Uterus (tissue), 4 donors: ENCODE data around the gene SRP9. TPM values are rescaled to one million over a fixed set of nuclear protein-coding genes. Genes with fewer than 3 reads are reported as not detected.

Experiments
- DNase-seq, 2 donors: peaks; one replicate each; pipeline ENCODE4 v3.0.0-alpha.2; 2019 to 2020
- H3K27ac ChIP-seq, 2 donors: fragments of 200-600 bp; sonication (generic); 1 replicate in 1 of 2; 2 replicates in 1 of 2; pipeline ENCODE4 v1.5.1; 2016 to 2018
- H3K27me3 ChIP-seq, 2 donors: fragments of 200-600 bp; sonication (generic); one replicate each; pipeline ENCODE4 v1.5.1; 2018 to 2019; ENCODE audit warnings: control low read depth in 1 of 2
- H3K36me3 ChIP-seq, 2 donors: fragments of 200-600 bp; sonication (generic); one replicate each; pipeline ENCODE4 v1.5.1; 2019; ENCODE audit warnings: control low read depth in 1 of 2
- H3K4me1 ChIP-seq, 2 donors: fragments of 200-600 bp; sonication (generic); one replicate each; pipeline ENCODE4 v1.5.1; 2018 to 2019; ENCODE audit warnings: control low read depth in 1 of 2
- H3K4me3 ChIP-seq, 2 donors: fragments of 200-600 bp; sonication (generic); 1 replicate in 1 of 2; 2 replicates in 1 of 2; pipeline ENCODE4 v1.5.1; 2018 to 2019; ENCODE audit warnings: mild to moderate bottlenecking in 1 of 2
- H3K9me3 ChIP-seq, 2 donors: fragments of 200-600 bp; sonication (generic); one replicate each; pipeline ENCODE4 v1.5.1; 2019; ENCODE audit warnings: control low read depth in 1 of 2
- POLR2A ChIP-seq, 2 donors: fragments of 450-650 bp; IDR thresholded peaks; one replicate each; pipeline ENCODE4 v1.6.1; 2016; ENCODE audit warnings: antibody characterized with exemption in 2 of 2, mild to moderate bottlenecking in 1 of 2, moderate library complexity in 1 of 2
- intact Hi-C: fragments of 100-400 bp; cut with DNase I; formaldehyde crosslinking; loops from one replicate; pipeline ENCODE4 v1.15.1; 2023; ENCODE audit warnings: low total_unique reads
- total RNA-seq, 4 donors: library from RNA; depleted of rRNA in 3 of 4; stranded (reverse); fragments of >200 nt in 3 of 4; gene quantifications; one replicate each; pipeline versions ENCODE4 v1.1.0 to v1.2.4, GENCODE V29; 2014 to 2023
- TF ChIP-seq, protein P1 (sequence below), 4 experiments: fragments of 200-600 bp in 2 of 4; fragments of 450-650 bp in 2 of 4; sonication (generic) in 2 of 4; IDR thresholded peaks; one replicate each; pipeline ENCODE4 v1.5.1; 2016 to 2019; ENCODE audit warnings: antibody characterized with exemption in 4 of 4, mild to moderate bottlenecking in 2 of 4, moderate library complexity in 1 of 4
- donor health status: DM: yes; HTN: yes; CAD: no.

The SRP9 gene
- total RNA-seq, 4 donors from 2014 or later, result 169 to 551 (median 202) TPM

DNA sequence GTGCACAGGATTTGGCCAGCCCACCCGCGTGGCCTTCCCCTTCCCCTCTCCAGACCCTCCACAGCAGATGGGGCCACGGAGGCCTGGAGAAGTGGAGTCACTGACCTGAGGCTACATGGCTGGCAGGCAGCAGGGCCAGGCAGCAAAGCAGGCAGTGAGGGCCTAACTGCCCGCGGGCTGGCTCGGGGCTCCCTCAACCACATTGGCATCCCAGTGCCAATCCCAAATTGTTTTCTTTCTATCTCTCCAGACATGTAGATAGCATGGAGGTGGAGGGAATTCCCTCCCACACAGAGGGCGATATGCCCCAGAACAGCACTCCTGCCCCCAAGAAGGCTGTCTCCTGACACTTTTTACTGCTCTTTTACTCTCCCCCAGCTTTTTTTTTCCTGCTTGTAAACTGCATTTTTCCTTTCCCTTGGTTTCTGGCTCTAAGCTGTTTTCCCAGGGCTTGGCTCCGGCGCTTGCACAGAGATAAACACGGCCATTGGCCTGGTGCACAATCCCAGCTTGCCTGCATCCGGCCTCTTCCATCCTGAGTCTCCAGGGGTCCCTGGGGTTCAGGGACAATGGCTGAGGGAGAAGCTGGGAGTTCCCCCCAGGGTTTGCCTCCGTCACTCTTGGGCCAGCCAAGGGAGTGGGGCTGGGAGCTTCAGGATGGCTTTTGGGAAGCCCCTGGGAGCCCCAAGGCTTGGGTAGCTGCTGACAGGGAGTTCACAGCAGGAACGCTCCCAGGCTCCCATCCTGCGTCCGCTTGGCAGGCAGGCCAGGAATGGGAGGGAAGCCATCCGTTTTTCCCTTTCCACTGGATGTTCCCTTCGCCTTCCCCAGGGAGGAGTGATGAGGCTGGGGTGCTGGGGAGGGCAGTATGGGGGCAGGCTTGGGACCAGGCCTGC lies 39.3 kb downstream of the SRP9 start:
- H3K4me1 ChIP-seq, result peaks cover 40 to 67% of the 10 kb centered on the region in 2 donors
- DNase-seq, result peak; percentile 74 to 79

DNA sequence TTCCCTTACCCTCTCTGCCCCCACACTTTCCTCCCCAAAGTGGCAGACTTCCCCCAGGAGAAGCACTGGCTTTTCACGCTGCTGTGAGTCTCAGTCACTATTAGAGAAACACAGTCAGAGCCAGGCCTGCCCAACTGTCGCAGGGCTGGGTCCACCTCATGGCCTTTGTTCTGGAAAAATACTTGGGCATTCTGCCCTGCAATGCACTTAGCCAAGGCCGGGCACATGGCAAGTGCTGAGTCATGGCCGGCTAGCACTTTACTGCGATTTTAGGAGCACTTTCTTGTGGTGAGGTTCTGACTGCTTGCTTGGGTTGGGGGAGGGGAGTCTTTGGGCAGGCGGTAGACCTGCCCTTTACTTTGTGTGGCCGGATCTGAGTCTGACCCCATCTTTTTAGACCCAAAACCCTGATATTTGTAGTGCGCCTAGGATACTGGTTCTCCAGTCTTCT lies 40.0 kb downstream of the SRP9 start:
- H3K27ac ChIP-seq, result peak overlapping the region; percentile 94 to 99
- no peaks in the 10 kb centered on the region for H3K36me3 ChIP-seq
- DNase-seq, result peak; percentile 70 to 82
- peaks cover 47 to 59% of the 10 kb centered on the region in 2 donors for H3K4me1 ChIP-seq
- TF ChIP-seq, protein P1, sequence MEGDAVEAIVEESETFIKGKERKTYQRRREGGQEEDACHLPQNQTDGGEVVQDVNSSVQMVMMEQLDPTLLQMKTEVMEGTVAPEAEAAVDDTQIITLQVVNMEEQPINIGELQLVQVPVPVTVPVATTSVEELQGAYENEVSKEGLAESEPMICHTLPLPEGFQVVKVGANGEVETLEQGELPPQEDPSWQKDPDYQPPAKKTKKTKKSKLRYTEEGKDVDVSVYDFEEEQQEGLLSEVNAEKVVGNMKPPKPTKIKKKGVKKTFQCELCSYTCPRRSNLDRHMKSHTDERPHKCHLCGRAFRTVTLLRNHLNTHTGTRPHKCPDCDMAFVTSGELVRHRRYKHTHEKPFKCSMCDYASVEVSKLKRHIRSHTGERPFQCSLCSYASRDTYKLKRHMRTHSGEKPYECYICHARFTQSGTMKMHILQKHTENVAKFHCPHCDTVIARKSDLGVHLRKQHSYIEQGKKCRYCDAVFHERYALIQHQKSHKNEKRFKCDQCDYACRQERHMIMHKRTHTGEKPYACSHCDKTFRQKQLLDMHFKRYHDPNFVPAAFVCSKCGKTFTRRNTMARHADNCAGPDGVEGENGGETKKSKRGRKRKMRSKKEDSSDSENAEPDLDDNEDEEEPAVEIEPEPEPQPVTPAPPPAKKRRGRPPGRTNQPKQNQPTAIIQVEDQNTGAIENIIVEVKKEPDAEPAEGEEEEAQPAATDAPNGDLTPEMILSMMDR (IDR thresholded peaks at IDR 0.05), result no peak
- TF ChIP-seq POLR2A (IDR thresholded peaks at IDR 0.05), result no peak
- intact Hi-C loops, result no loop called here
- no peak overlapping the region for H3K4me3 ChIP-seq
- H3K27me3 ChIP-seq, result no peaks in the 10 kb centered on the region
- no peaks in the 10 kb centered on the region for H3K9me3 ChIP-seq

More for the DNA sequence above, 39.3 kb downstream of the SRP9 start:
- H3K27ac ChIP-seq, result peak overlapping the region; percentile 94 to 99
- no peaks in the 10 kb centered on the region for H3K36me3 ChIP-seq
- TF ChIP-seq POLR2A (IDR thresholded peaks at IDR 0.05), result peak in 1 of 2 donors; percentile 14
- TF ChIP-seq, protein P1 (IDR thresholded peaks at IDR 0.05), result no peak
- H3K27me3 ChIP-seq, result no peaks in the 10 kb centered on the region
- H3K4me3 ChIP-seq, result peak overlapping the region in 1 of 2 donors; percentile 1
- intact Hi-C loops, result no loop called here
- no peaks in the 10 kb centered on the region for H3K9me3 ChIP-seq

DNA sequence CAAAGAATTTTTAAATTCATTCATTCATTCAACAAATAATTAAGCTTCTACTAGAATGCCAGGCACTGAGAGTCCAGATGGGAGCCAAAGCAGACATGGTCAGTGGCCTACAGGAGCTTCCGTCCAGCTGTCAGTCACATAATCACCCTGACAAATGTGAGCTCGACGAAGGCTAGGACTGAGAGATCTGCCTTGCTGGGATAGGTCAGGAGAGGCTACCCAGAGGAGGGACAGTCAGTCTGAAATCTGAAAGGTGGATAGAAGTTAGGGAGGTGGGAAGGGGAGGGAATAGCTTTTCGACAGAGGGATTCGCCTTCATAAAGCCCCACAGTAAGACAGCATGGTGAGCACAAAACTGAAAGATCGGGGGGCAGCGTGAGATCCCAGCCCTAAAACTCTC lies 40.6 kb downstream of the SRP9 start:
- Histone ChIP-seq H3K36me3 (no peaks in the 10 kb centered on the region), H3K27me3 (no peaks in the 10 kb centered on the region), H3K4me3 (no peak overlapping the region), H3K4me1 (peaks cover 51 to 53% of the 10 kb centered on the region in 2 donors), H3K9me3 (no peaks in the 10 kb centered on the region), H3K27ac (peak overlapping the region; percentile 94 to 99)
- DNase-seq, result no peak
- TF ChIP-seq, protein P1 (IDR thresholded peaks at IDR 0.05), result no peak
- TF ChIP-seq POLR2A (IDR thresholded peaks at IDR 0.05), result no peak
- intact Hi-C loops, result no loop called here

DNA sequence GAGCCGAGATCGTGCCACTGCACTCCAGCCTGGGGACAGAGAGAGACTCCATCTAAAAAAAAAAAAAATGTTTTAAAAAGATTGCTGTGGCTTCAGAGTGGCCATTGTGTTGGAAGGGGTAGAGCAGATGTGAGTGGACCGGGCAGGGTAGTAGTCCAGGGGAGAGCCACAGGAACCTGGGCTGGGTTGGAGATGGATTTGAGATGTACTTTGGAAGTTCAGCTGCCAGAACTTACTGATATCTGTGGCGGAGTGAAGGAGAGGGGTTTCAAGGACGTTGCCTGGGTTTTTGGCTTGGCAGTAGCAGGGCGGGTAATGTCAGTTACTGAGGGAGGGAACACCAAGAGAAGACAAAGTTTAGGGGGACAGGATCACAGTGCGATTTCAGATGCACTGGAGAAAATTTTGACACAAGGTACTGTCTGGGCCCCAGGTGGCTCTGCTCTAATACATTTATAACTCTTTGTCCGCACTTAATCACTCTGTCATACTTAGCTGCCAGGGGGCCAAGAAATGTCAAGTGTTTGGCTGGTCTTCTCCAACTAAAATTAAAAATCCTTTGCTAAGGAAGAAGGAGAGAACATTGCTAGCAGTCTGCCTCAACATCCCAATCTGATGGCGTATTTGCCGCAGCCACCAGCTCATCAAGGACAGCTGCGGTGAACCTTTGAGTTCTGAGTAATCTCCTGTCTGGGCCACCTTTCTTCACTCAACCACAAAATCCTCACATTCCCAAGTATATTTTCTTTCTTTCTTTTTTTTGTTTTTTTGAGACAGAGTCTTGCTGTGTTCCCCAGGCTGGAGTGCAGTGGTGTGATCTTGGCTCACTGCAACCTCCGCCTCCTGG lies 41.9 kb downstream of the SRP9 start:
- H3K9me3 ChIP-seq, result no peaks in the 10 kb centered on the region
- peak overlapping the region; percentile 83 to 89 for H3K27ac ChIP-seq
- H3K27me3 ChIP-seq, result no peaks in the 10 kb centered on the region
- H3K36me3 ChIP-seq, result no peaks in the 10 kb centered on the region
- no peak overlapping the region for H3K4me3 ChIP-seq
- intact Hi-C loops, result no loop called here
- H3K4me1 ChIP-seq, result peaks cover 43 to 48% of the 10 kb centered on the region in 2 donors
- peak; percentile 50 to 58 for DNase-seq
- TF ChIP-seq, protein P1 (IDR thresholded peaks at IDR 0.05), result no peak
- TF ChIP-seq POLR2A (IDR thresholded peaks at IDR 0.05), result no peak
